Measurements from ENCODE around the gene TNKS1BP1.

The TNKS1BP1 gene

DNA sequence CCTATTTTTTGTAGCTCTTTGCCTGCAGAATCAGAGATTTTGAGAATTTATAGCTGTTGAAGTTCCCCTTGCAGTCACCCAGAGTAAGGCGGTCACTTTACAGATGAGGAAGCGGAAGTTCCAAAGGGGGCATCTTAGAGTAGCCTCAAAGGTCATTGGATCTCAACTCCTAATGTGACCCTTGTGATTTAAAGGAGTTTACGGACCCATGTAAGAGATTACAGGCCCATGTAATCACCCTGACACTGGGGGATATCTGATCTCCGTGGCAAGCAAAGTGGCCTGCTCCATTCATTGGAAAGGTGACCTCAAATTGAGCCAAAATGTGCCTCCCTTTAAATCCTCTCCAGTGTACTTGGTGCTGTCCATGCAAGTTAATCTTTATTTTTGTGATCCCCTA is 29.1 kb upstream of the TNKS1BP1 start:
- Histone ChIP-seq H3K27me3 (ENCODE audit: control insufficient read depth in 3 of 3, insufficient read depth in 3 of 3, low read depth in 1 of 3, low read length in 3 of 3) (peaks cover 0 to 13% (median 0%) of the 10 kb centered on the region in 3 experiments), H2BK15ac (ENCODE audit: low read length) (no peak overlapping the region), H2BK5ac (ENCODE audit: low read length) (no peak overlapping the region), H3K9me3 (replicated peaks in 1 of 2; ENCODE audit: control insufficient read depth in 2 of 2, insufficient read depth in 1 of 2, low read depth in 1 of 2, low read length in 2 of 2) (peaks cover 0 to 8% of the 10 kb centered on the region in 2 donors), H3K4me3 (ENCODE audit: low read length in 2 of 2) (no peak overlapping the region), H3K79me1 (ENCODE audit: low read depth, low read length) (no peaks in the 10 kb centered on the region), H2AFZ (ENCODE audit: low read length) (peak overlapping the region; percentile 82), H3K4me2 (ENCODE audit: insufficient read depth, low read length, poor library complexity, severe bottlenecking) (no peak overlapping the region), H2BK120ac (ENCODE audit: low read depth, low read length) (no peak overlapping the region), H2AK5ac (ENCODE audit: low read depth, low read length) (no peak overlapping the region), H4K91ac (ENCODE audit: low read depth, low read length, poor library complexity) (no peak overlapping the region), H3K27ac (replicated peaks; ENCODE audit: low read length) (no peak overlapping the region), H2BK12ac (ENCODE audit: low read length) (no peak overlapping the region), H3K9ac (ENCODE audit: low read depth, low read length, poor library complexity) (no peak overlapping the region), H3K4ac (ENCODE audit: low read length) (no peak overlapping the region), H3K23ac (ENCODE audit: low read depth, low read length, poor library complexity) (no peak overlapping the region), H3K14ac (ENCODE audit: low read length) (no peak overlapping the region), H3K18ac (ENCODE audit: low read length) (no peak overlapping the region), H3K4me1 (ENCODE audit: control insufficient read depth in 2 of 2, insufficient read depth in 1 of 2, low read depth in 1 of 2, low read length in 2 of 2) (peaks cover 13 to 15% of the 10 kb centered on the region in 2 donors), H4K8ac (ENCODE audit: low read depth, low read length) (no peak overlapping the region), H3K36me3 (replicated peaks in 1 of 2; ENCODE audit: control insufficient read depth in 2 of 2, insufficient read depth in 2 of 2, low read length in 2 of 2) (no peaks in the 10 kb centered on the region)
- WGBS, 2 donors (ENCODE audit: extremely low coverage in 2 of 2, insufficient read length in 2 of 2, insufficient replicate concordance in 1 of 2), result no CpG with 5 or more reads among the region's 4 CpGs
- DNase-seq (ENCODE audit: low spot score), result no peak

DNA sequence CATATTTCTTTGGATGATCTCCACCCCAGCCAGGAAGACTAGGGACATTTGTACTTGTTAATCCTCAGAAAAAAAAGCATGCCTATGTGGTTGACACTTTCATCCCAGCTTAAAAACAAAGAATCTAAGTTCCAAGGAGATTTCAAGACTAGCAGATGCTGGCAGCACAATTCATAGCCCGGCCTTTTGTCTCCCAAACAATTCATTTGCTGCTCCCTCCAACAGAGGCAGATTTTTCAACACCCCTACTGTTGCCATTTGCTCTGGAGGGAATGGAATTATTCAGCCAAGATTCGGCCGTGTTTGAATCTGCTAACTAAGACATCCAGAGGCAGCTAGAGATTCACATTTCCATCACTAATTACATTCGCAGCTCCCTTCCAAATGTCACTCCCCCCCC is 28.7 kb upstream of the TNKS1BP1 start:
- peaks cover 0 to 8% of the 10 kb centered on the region in 2 donors for H3K9me3 ChIP-seq (replicated peaks in 1 of 2; ENCODE audit: control insufficient read depth in 2 of 2, insufficient read depth in 1 of 2, low read depth in 1 of 2, low read length in 2 of 2)
- WGBS, 2 donors (ENCODE audit: extremely low coverage in 2 of 2, insufficient read length in 2 of 2, insufficient replicate concordance in 1 of 2), result no CpG with 5 or more reads among the region's 4 CpGs
- H2AK5ac ChIP-seq (ENCODE audit: low read depth, low read length), result no peak overlapping the region
- no peak overlapping the region for H2BK12ac ChIP-seq (ENCODE audit: low read length)
- H2BK5ac ChIP-seq (ENCODE audit: low read length), result no peak overlapping the region
- H3K4ac ChIP-seq (ENCODE audit: low read length), result no peak overlapping the region
- no peaks in the 10 kb centered on the region for H3K36me3 ChIP-seq (replicated peaks in 1 of 2; ENCODE audit: control insufficient read depth in 2 of 2, insufficient read depth in 2 of 2, low read length in 2 of 2)
- no peak overlapping the region for H3K27ac ChIP-seq (replicated peaks; ENCODE audit: low read length)
- H3K9ac ChIP-seq (ENCODE audit: low read depth, low read length, poor library complexity), result no peak overlapping the region
- H3K4me1 ChIP-seq (ENCODE audit: control insufficient read depth in 2 of 2, insufficient read depth in 1 of 2, low read depth in 1 of 2, low read length in 2 of 2), result peaks cover 12 to 15% of the 10 kb centered on the region in 2 donors
- H2BK120ac ChIP-seq (ENCODE audit: low read depth, low read length), result no peak overlapping the region
- H4K8ac ChIP-seq (ENCODE audit: low read depth, low read length), result no peak overlapping the region
- H4K91ac ChIP-seq (ENCODE audit: low read depth, low read length, poor library complexity), result no peak overlapping the region
- peak overlapping the region; percentile 82 for H2AFZ ChIP-seq (ENCODE audit: low read length)
- DNase-seq (ENCODE audit: low spot score), result no peak
- no peak overlapping the region for H3K18ac ChIP-seq (ENCODE audit: low read length)
- no peak overlapping the region for H3K14ac ChIP-seq (ENCODE audit: low read length)
- no peak overlapping the region for H2BK15ac ChIP-seq (ENCODE audit: low read length)
- no peaks in the 10 kb centered on the region for H3K79me1 ChIP-seq (ENCODE audit: low read depth, low read length)
- H3K23ac ChIP-seq (ENCODE audit: low read depth, low read length, poor library complexity), result no peak overlapping the region
- no peak overlapping the region for H3K4me2 ChIP-seq (ENCODE audit: insufficient read depth, low read length, poor library complexity, severe bottlenecking)
- H3K4me3 ChIP-seq (ENCODE audit: low read length in 2 of 2), result peak overlapping the region in 1 of 2 donors; percentile 3
- peaks cover 0 to 12% (median 0%) of the 10 kb centered on the region in 3 experiments for H3K27me3 ChIP-seq (ENCODE audit: control insufficient read depth in 3 of 3, insufficient read depth in 3 of 3, low read depth in 1 of 3, low read length in 3 of 3)

DNA sequence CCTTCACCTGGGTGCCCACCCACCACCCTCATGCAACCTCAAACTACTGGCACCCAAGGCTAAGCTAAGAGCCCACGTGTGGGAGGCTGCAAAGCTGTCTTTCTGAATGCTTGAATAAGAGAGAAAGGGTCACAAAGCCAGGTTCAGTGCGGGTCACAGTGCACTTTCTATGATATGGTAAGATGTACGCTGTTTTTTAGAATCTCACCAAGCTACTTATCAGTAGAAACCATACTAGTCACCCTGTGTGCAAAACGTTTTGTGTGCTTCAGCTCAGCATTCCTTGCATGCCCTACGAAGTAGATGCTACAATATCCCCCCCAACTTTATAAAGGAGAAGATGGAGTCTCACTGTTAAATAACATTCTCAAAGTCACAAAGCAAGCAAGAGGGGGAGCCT is 28.3 kb upstream of the TNKS1BP1 start:
- no peak overlapping the region for H2BK15ac ChIP-seq (ENCODE audit: low read length)
- no peaks in the 10 kb centered on the region for H3K36me3 ChIP-seq (replicated peaks in 1 of 2; ENCODE audit: control insufficient read depth in 2 of 2, insufficient read depth in 2 of 2, low read length in 2 of 2)
- no peak for DNase-seq (ENCODE audit: low spot score)
- H4K8ac ChIP-seq (ENCODE audit: low read depth, low read length), result no peak overlapping the region
- H3K4me2 ChIP-seq (ENCODE audit: insufficient read depth, low read length, poor library complexity, severe bottlenecking), result no peak overlapping the region
- no peak overlapping the region for H3K4ac ChIP-seq (ENCODE audit: low read length)
- H3K14ac ChIP-seq (ENCODE audit: low read length), result no peak overlapping the region
- H3K4me1 ChIP-seq (ENCODE audit: control insufficient read depth in 2 of 2, insufficient read depth in 1 of 2, low read depth in 1 of 2, low read length in 2 of 2), result peaks cover 12 to 15% of the 10 kb centered on the region in 2 donors
- no peak overlapping the region for H3K4me3 ChIP-seq (ENCODE audit: low read length in 2 of 2)
- peaks cover 0 to 12% (median 0%) of the 10 kb centered on the region in 3 experiments for H3K27me3 ChIP-seq (ENCODE audit: control insufficient read depth in 3 of 3, insufficient read depth in 3 of 3, low read depth in 1 of 3, low read length in 3 of 3)
- H3K9me3 ChIP-seq (replicated peaks in 1 of 2; ENCODE audit: control insufficient read depth in 2 of 2, insufficient read depth in 1 of 2, low read depth in 1 of 2, low read length in 2 of 2), result peaks cover 0 to 8% of the 10 kb centered on the region in 2 donors
- H4K91ac ChIP-seq (ENCODE audit: low read depth, low read length, poor library complexity), result no peak overlapping the region
- H2BK12ac ChIP-seq (ENCODE audit: low read length), result no peak overlapping the region
- H3K9ac ChIP-seq (ENCODE audit: low read depth, low read length, poor library complexity), result no peak overlapping the region
- H2AK5ac ChIP-seq (ENCODE audit: low read depth, low read length), result no peak overlapping the region
- peak overlapping the region; percentile 82 for H2AFZ ChIP-seq (ENCODE audit: low read length)
- H3K23ac ChIP-seq (ENCODE audit: low read depth, low read length, poor library complexity), result no peak overlapping the region
- no peak overlapping the region for H2BK120ac ChIP-seq (ENCODE audit: low read depth, low read length)
- H3K18ac ChIP-seq (ENCODE audit: low read length), result peak overlapping the region; percentile 11
- WGBS, 2 donors (ENCODE audit: extremely low coverage in 2 of 2, insufficient read length in 2 of 2, insufficient replicate concordance in 1 of 2), result no CpG with 5 or more reads among the region's 5 CpGs
- no peak overlapping the region for H2BK5ac ChIP-seq (ENCODE audit: low read length)
- no peak overlapping the region for H3K27ac ChIP-seq (replicated peaks; ENCODE audit: low read length)
- no peaks in the 10 kb centered on the region for H3K79me1 ChIP-seq (ENCODE audit: low read depth, low read length)

DNA sequence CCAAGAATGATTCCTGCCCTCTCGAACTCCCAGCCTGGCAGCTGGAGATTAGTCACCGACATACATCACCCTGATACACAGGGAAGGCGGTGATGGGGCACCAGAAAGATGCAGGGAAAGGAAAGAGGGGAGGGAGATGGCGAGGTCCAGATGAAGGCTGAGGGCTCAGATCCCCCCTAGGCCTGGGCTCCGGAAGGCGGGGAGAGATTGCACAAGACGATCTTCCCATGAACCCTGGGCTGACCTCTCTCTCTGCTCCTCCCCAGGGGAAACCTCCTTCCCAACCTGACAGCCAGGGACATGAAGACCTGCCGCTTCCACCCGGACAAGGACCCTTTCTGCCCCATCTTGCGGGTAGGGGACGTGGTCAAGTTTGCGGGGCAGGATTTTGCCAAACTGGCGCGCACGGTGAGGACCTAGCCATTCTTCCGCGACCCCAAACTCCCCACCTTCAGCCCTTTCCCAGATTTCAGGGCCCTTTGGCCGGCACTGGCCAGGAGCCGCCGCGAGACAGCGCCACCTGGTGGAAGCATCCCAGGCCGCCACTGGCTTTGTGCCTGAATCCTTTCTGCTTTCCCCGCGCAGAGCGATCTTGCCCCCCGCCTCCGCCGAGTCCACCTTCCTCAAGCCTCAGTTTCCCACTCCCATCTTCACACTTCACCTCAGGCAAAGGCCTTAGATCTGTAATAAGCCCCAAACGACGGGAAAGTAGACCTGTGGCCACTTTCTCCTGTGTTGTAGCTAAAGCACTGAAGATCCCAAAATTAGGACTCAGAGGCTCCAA is 24.9 kb upstream of the TNKS1BP1 start:
- peaks cover 12 to 17% of the 10 kb centered on the region in 2 donors for H3K4me1 ChIP-seq (ENCODE audit: control insufficient read depth in 2 of 2, insufficient read depth in 1 of 2, low read depth in 1 of 2, low read length in 2 of 2)
- H3K27me3 ChIP-seq (ENCODE audit: control insufficient read depth in 3 of 3, insufficient read depth in 3 of 3, low read depth in 1 of 3, low read length in 3 of 3), result peaks cover 0 to 12% (median 0%) of the 10 kb centered on the region in 3 experiments
- no peak overlapping the region for H2BK15ac ChIP-seq (ENCODE audit: low read length)
- H3K18ac ChIP-seq (ENCODE audit: low read length), result peak overlapping the region; percentile 69
- H3K36me3 ChIP-seq (replicated peaks in 1 of 2; ENCODE audit: control insufficient read depth in 2 of 2, insufficient read depth in 2 of 2, low read length in 2 of 2), result no peaks in the 10 kb centered on the region
- H3K4me3 ChIP-seq (ENCODE audit: low read length in 2 of 2), result no peak overlapping the region
- H2AFZ ChIP-seq (ENCODE audit: low read length), result peak overlapping the region; percentile 86
- no peak overlapping the region for H2BK12ac ChIP-seq (ENCODE audit: low read length)
- no peak overlapping the region for H3K4ac ChIP-seq (ENCODE audit: low read length)
- no peak overlapping the region for H4K8ac ChIP-seq (ENCODE audit: low read depth, low read length)
- peak overlapping the region; percentile 13 for H2BK120ac ChIP-seq (ENCODE audit: low read depth, low read length)
- no peak overlapping the region for H3K27ac ChIP-seq (replicated peaks; ENCODE audit: low read length)
- no peak overlapping the region for H3K4me2 ChIP-seq (ENCODE audit: insufficient read depth, low read length, poor library complexity, severe bottlenecking)
- H3K14ac ChIP-seq (ENCODE audit: low read length), result no peak overlapping the region
- H3K79me1 ChIP-seq (ENCODE audit: low read depth, low read length), result no peaks in the 10 kb centered on the region
- H2AK5ac ChIP-seq (ENCODE audit: low read depth, low read length), result no peak overlapping the region
- H3K23ac ChIP-seq (ENCODE audit: low read depth, low read length, poor library complexity), result no peak overlapping the region
- H3K9me3 ChIP-seq (replicated peaks in 1 of 2; ENCODE audit: control insufficient read depth in 2 of 2, insufficient read depth in 1 of 2, low read depth in 1 of 2, low read length in 2 of 2), result peaks cover 0 to 8% of the 10 kb centered on the region in 2 donors
- whole genome bisulfite sequencing, 2 donors (ENCODE audit: extremely low coverage in 2 of 2, insufficient read length in 2 of 2, insufficient replicate concordance in 1 of 2), result no CpG with 5 or more reads among the region's 31 CpGs
- no peak overlapping the region for H4K91ac ChIP-seq (ENCODE audit: low read depth, low read length, poor library complexity)
- H2BK5ac ChIP-seq (ENCODE audit: low read length), result peak overlapping the region; percentile 15
- peak; percentile 76 for DNase-seq (ENCODE audit: low spot score)
- H3K9ac ChIP-seq (ENCODE audit: low read depth, low read length, poor library complexity), result no peak overlapping the region
